T-helper 2 cell treated with Interferon-gamma antibody and Interleukin-4, amounts not matched to agents 100 ng/mL and 5 ng/mL, for 36 hours (primary cell): ENCODE data around the gene APCDD1. TPM values are rescaled to one million over a fixed set of nuclear protein-coding genes. Genes with fewer than 3 reads are reported as not detected.
"Not testable (repeated sequence)": the region's sequence is repeated elsewhere in the genome, so short reads cannot be mapped to it uniquely, and the experiment has no call there.

ENCODE experiments used
- intact Hi-C: fragments of 100-400 bp; cut with micrococcal nuclease; formaldehyde crosslinking; loops from one replicate; pipeline ENCODE4 v1.15.1; 2023
- total RNA-seq: library from RNA; stranded (reverse); gene quantifications from 2 replicates; pipeline ENCODE4 v1.2.3, GENCODE V29; 2022

Gene APCDD1
- total RNA-seq, 1 donor from 2014 or later, result not detected

DNA sequence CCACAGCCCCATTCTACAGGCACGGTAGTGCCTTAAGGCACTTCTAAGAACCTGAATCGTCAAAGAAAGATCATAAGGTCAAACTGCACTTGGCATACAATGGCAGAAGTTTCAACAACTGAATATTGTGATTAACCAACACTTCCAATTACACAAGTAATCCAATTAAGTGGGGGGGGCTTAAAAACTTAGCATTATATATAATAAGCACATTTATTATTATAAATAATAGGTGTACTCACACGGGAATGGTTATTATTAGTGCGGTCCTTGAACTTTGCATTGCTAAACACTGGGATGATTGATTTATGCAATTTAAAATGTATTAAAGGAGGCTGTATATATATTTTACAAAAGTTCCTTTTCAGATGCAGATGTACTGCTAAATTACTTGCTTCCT is 7.6 kb downstream of the APCDD1 start:
- intact Hi-C loops, result no loop called here

DNA sequence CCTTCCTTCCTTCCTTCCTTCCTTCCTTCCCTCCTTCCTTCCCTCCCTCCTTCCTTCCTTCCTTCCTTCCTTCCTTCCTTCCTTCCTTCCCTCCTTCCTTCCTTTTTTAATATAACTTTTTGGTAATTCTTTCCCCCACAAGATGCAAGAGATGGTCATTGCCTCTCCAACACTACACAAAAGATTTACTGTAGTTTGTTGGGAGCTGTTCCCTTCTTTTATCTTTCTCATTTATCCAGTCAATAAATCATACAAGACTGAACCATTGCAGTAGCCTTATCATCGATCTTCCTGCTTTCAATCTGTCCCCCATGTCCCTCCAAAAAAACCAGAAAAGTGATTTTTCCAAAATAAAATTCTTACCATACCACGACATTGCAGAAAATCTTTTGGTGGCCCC is 8.2 kb downstream of the APCDD1 start:
- intact Hi-C loops, result no loop called here

DNA sequence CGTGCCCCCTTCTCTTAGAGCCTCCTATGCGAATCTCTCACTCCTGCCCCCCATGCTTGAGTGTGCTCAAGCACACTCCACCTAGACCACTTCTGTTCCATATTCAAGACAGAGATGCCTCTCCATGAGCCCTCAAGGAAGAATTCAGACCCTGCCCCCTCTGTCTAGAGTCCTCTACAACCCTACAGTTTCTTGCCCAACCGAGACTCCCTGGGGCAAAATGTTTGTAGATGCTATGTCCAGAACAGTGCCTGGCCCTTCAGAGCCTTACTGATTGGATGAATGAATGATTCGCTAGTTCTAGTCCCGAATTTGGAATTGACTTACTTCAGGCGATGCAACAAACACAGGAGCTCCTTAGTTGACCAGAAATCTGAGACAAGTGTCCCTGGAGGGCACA is 8.7 kb downstream of the APCDD1 start:
- intact Hi-C loops, result no loop called here

DNA sequence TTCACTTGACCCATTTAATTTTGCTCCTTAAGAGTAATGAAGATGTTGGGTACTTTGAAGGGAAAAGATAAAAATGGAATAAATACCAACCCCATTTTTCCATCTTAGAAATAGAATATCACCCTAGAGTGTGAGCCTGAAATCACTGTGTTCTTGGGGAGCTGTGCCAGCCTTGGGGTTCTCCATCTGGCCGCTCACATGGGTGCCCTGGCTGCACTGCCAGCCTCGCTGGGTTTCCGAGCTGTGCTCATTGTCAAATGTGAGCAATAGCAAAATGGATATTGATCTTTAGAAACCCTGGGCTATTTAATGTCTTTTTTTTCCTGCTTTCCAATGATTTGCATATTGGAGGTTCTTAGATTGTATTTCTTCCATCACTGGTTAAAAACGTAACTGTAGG is 9.3 kb downstream of the APCDD1 start:
- intact Hi-C loops, result no loop called here

DNA sequence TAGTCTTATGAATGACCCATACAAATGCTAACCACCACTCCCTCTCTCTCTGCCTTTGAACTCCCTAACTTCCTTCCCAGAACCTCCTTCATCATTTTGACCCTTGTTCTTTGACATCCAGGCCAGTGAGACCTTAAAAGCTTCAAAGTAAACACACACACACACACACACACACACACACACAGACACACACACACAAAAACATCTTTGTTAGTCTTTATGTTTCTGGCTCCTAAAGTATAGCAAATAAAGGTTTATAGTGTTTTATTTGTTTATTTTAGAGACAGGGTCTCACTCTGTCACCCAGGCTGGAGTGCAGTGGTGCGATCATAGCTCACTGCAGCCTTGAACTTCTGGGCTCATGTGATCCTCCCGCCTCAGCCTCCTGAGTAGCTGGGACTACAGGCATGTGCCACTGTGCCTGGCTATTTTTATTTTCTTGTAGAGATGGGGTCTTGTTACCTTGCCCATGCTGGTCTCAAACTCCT is 9.8 kb downstream of the APCDD1 start:
- intact Hi-C loops, result not testable (repeated sequence)

DNA sequence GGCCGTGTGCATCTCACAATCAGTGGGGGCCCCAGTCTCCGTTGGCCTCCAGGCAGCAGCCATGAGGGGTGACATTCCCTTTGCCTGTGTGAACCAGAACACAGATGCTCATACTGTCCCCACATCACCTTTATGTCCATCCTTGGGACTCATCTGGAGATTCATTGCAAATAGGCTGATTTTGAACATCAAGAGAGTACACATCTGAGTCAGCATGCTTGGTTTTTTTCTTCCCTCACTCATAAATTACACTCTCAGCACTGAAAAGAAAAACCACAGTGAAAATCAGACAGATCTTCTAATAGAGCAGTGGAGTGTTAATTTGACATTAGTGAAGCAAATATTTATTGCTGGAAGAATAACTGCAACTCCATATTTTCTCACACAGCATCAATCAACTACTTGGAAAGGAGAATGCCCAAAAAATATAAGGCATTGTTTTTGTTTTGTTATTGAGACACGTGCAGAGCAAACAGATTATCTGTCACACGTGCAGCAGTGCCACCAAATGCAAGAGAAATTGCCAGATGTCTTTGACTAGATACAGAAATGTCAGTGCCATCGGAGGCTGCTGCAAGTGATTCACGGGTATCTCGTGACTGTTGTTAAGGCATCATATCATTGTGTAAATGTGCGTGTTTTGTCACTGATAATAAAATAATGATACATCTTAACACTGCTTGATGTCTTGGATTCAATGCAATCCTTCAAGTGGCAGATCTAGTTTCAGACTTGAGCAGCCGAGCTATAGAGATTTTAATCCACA is 10.9 kb downstream of the APCDD1 start:
- intact Hi-C loops, result no loop called here

DNA sequence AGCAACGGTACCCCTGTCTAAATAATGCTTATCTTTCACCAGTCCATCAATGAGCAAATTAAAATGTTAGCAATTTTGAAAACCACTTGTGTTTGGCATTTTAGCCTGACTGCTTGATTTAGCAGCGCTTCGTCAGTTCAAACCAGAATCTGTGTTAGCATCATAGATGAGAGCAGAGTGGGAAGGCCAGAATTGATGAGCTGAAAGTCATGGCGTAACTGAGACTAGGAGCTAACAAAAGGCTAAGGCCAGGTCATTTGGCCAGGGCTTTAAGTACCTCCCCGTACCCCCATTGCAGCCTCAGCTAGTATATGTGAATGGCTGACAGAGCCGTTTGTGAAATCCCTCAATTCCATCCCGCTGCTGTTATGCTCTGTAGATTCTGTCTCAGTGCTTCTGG is 16.0 kb downstream of the APCDD1 start:
- intact Hi-C loops, result no loop called here

DNA sequence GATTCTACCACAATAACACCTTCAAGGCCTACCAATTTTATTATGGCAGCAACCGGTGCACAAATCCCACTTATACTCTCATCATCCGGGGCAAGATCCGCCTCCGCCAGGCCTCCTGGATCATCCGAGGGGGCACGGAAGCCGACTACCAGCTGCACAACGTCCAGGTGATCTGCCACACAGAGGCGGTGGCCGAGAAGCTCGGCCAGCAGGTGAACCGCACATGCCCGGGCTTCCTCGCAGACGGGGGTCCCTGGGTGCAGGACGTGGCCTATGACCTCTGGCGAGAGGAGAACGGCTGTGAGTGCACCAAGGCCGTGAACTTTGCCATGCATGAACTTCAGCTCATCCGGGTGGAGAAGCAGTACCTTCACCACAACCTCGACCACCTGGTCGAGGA is 17.1 kb downstream of the APCDD1 start:
- intact Hi-C loops, result no loop called here

DNA sequence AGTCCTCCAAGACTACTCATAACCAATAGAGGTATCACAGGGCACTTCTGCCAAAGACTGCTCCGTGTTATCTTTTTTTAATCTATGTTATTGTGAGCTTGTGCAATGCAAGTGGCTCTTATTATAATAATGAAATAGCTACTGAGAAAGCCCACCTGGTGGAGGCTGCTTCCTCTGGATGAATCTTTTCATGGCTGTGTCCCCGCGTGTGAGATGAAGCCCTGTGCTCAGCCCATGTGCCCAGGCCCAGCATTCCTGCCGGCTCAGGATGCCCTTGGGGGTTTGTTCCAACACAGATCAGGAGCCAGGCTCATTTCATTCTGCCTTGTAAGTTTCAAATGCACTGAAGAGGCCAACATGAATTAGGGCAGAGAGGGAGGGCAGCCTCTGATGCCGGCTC is 18.7 kb downstream of the APCDD1 start:
- intact Hi-C loops, result no loop called here

DNA sequence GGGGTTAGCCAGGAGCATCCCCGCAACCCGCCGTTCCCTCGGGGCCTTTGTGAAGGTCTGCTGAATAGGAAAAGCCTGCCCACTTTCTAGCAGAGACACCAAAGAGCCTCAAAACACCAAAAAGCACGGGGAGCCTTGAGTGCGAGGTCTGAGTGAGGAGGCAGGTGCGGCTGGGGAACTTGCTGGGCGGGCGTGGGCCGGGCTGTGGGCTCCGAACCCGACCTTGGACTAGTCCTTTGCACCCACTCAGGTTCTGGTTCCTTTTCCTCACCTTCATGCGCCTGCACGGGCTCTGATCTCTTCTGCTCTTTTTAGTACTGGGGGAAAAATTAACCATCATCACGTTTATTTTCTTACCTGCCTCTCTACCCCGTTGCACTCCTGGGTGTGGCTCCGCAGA is 19.9 kb downstream of the APCDD1 start:
- intact Hi-C loops, result no loop called here

DNA sequence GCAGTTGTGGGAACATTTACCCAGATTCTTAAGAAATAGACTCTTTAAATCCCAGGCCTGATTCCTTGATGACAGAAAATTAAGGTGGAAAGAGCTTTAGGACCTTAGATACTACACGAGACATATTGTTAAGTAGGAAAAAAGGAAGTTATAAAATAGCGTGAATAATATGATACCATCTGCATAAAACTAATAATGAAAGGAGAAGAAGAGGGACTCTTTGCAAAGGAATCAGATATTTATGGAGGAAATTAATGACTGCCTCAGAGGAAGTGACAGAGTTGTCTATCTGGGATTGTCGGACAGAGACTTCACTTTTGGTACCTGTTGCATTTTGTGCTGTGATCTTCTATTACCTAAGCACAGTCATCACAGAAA is 20.8 kb downstream of the APCDD1 start:
- intact Hi-C loops, result no loop called here

DNA sequence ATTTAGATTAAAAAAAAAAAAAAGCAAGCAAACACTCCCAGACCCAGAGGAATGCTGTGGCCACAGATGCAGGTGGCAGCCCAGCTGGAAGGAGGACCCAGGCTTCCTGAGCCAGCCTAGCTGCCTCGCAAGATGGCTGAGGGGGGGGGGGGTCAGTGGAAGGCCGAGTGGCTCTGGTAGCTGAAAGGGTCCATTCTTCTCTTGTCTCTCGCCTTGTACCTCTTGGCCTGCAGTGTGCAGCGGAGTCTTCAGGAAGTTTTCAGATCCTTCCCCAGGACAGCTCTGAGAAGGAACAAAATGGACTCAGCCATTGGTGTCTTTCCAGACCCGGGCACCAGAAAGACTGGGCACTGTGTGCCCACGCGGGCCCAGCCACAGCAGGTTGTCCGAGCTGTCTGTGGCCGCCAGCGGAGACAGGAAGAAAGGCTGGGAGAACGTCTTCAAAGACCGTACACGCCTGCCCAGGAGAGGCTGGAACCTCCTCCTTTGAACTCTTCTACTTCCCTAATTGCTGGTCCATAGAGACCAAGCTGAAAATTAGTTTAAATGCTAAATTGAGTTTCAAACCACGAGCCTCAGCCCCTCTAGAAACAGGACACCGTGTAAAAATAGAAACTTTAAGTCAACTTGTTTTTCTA is 21.3 kb downstream of the APCDD1 start:
- intact Hi-C loops, result no loop called here

DNA sequence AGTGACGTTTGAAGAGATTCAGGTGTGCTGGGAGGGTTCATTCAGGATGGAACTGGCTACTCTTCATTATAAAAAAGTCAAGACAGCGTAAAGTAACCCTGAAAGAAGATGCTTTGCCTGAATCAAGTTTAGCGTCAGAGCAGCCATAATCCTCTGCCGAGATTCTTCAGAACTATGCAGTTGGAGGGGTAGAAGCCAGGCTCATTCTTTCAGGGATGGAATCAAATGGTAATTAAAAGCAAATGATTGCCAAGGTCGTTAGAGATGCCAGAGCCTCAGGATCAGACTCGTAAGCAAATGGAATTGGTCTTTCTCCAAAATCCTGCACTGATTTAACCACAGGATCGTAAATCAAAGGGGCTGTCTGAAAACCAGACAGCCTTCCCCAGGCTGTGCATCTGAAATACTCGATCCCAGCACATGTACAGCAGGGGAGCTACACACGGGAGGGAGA is 21.9 kb downstream of the APCDD1 start:
- intact Hi-C loops, result no loop called here

DNA sequence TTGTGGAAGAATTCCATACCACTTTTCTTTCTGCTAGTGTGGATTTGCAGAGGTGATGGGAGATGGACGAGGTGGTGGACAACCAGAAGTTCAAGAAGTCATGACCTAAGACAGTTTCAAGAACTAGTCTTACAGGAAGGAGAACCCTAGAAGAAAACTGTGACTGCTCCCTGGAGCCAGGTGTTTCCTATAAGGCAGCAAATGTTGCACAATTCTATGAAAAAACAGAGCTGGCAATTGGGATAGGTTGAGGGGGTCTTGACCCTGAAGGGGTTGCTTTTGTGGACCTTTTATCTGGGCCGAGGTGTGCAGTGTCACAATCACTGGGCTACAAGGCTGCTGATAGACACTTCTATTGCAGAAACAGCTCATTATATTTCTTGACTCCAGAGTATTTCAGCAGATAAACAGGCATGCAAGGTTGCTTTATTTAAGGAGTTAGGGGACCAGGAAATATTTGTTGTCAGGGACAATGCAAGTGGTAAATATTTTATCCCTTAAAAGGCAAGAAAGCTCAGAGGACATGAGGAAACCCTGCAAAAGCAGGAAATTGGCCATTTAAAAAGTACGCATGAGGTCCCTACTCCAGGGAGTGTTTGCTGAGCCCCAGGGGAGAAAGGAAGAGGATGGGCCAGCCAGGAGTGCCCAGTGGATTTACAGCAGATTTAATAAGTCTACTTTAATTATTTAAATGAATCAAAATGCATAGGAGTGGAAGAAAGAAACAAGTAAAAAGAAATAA is 22.9 kb downstream of the APCDD1 start:
- intact Hi-C loops, result no loop called here

DNA sequence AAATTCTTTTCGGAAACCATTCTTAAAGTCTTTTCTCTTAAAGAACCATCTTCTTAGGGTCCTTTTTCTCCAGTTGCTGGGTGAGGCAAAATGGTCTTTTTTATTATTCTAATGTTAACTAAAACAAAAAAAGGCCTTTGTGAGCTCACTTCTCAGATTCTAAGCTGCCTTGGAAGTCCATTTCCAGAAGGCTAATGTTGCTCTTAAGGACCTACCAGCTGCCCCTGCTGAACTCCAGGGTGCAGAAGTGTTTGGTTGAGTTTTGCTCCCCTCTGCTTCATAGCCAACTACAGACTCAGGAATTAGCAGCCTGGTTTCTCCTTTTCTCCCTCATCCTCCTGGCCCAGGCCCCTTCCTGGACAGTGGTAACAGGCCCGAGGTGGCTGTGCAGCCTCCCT is 23.4 kb downstream of the APCDD1 start:
- intact Hi-C loops, result no loop called here

DNA sequence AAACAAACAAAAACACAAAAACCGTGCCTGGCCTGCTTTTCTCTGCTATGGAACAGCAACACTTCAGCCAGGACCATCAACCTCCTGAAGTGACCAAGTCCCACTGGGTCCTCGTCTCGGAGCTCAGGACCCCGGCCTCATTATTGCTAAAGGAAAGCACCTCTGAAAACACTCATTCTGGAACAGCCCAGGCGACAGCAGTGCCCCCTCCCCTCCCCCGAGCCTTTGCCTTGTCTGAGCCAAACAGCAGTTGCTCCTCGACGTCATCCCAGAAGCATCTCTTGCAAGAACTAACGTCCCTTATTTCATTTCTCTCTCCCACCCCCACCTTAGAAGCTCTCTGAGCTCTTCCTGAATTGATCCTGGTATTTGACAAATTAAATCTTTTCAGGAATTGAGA is 27.4 kb downstream of the APCDD1 start:
- intact Hi-C loops, result no loop called here

DNA sequence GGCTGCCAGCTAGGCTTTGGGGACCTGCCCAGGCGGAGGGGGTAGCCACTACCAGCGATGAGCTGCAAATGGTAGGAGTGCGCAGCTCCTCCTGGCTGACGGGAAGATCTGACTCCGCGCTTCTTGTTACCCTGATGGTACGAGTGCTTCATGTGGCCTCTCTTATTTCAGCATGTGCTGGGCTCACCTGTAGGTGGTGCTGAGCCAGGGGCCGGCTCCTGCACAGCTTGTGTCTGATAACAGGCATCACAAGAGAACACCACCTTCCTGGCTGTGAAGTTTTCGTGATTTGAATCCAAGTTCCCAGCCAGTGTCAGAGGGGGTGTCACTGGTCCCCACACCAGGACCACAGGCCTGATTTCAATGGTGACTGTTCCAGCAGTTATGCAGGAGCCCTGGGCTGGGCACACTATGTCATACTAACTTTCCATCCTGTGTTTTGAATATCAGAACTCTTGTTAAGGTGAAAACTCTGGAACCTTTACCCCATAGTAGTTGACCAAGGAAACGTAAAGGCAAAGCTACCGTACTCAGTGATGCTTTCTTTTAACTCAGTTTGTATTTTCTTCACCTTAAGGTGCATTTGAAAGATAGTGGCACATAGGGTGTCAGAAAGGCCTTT is 28.0 kb downstream of the APCDD1 start:
- intact Hi-C loops, result no loop called here

DNA sequence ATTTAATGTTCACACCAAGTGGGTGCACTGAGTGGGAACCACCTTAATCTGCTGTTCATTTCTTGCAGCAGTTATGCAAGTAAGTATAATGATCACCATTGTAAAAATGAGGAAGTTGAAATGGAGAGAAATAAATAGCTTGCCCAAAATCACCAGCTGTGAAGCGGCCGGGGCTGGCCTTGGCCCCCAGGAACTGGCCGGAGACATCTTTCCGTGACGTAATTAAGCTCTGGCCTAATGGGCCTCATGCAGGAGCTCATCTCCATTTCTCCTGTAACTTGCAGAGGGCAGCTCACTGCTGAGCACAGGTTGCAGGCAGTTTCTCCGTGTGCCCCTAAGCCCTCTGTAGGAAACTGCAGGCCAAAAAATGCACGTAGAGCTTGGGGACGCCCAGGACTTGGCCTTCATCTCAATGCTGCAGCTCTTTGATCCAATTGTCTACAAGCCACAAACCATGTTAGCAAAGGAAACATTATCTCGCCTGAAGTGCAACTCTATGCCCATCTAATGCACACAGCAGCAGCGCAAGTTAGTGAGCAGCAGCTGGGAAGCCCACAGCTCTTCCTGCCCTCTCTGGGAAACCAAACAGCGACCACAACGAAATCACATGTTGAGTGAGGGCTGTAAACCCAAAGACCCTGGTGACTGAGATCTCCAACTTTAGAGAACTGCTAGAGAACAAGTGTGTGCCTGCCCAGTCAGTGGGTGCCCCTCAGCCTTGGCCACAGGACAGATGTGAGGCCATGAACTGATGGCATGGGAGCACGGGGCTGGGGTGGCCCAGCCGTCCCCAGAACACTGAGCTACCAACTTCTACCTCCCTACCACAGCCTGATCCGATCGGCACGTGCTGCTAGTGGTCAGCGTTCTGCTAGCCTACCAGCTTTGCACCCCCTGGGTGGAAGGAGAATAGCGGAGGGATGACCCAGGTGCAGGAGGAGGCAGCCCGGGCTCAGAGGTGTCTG is 28.8 kb downstream of the APCDD1 start:
- intact Hi-C loops, result no loop called here

DNA sequence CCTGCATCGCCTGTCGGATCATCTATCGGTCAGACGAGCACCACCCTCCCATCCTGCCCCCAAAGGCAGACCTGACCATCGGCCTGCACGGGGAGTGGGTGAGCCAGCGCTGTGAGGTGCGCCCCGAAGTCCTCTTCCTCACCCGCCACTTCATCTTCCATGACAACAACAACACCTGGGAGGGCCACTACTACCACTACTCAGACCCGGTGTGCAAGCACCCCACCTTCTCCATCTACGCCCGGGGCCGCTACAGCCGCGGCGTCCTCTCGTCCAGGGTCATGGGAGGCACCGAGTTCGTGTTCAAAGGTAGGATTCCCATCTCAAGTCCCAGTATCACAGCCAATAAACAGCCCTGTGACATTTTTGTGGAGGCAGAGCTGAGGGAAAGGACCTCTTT is 31.0 kb downstream of the APCDD1 start:
- intact Hi-C loops, result no loop called here

DNA sequence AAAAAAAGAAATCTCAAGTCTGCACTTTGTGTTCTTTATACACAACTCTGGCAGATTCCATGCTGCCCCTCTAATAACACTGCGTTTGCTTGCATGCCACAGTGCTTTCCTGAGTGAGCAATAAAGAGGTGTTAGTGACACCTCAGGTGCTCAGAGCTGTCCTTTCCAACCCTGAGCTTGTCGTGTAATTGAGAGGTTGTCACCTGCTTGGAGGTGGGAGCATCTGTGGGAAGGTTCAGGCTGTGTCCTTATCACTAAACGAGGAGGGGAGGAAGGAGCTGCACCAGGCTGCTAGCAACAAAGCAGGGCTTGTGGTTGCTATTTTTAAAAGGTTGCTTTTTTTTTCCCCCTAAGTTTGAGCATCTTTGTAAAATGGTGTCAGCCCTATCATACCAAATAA is 31.9 kb downstream of the APCDD1 start:
- intact Hi-C loops, result no loop called here

DNA sequence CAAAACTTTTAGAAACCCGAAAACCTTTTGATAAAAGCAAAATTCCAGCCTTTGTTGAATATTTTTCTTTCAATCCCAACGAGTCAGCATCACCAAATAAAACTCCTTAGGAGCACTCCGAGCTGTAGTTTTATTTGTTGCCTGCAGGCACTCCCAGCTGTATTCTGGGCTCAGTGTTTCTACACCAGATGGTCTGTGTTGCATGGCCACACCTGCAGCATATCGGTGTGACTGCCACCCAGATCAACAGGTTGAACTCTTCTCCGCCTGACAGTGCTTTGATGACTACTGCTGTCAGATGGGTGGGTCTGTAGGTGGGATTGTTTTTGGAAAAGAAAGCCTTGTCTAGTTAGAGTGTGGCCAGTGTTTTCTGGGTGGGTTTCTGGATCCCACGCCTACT is 32.7 kb downstream of the APCDD1 start:
- intact Hi-C loops, result no loop called here
